Thyroid gland (tissue), 4 donors: ENCODE data around the gene DCP2. TPM values are rescaled to one million over a fixed set of nuclear protein-coding genes. Genes with fewer than 3 reads are reported as not detected.
A peak's percentile ranks its signal among the peaks of the same experiment; 100 is the strongest.

ENCODE experiments used
- DNase-seq, 2 donors: peaks; one replicate each; pipeline ENCODE4 v3.0.0-alpha.2; 2019
- H3K27ac ChIP-seq, 3 donors: fragments of 200-600 bp; sonication (generic); 1 replicate in 2 of 3; 2 replicates in 1 of 3; pipeline ENCODE4 v1.5.1; 2016 to 2019; ENCODE audit warnings: mild to moderate bottlenecking in 1 of 3, moderate library complexity in 1 of 3
- H3K27me3 ChIP-seq: fragments of 200-600 bp; sonication (generic); one replicate; pipeline ENCODE4 v1.5.1; 2019
- H3K36me3 ChIP-seq, 2 donors: fragments of 200-600 bp; sonication (generic); one replicate each; pipeline ENCODE4 v1.5.1; 2016 to 2019
- H3K4me1 ChIP-seq, 2 donors: fragments of 200-600 bp; sonication (generic); one replicate each; pipeline ENCODE4 v1.5.1; 2017 to 2019
- H3K4me3 ChIP-seq, 3 donors: fragments of 200-600 bp; sonication (generic); replicated peaks in 1 of 3; 1 replicate in 2 of 3; 2 replicates in 1 of 3; pipeline ENCODE4 v1.5.1; 2016; ENCODE audit warnings: mild to moderate bottlenecking in 1 of 3
- H3K9me3 ChIP-seq: fragments of 200-600 bp; sonication (generic); one replicate; pipeline ENCODE4 v1.5.1; 2017
- CTCF ChIP-seq, 6 experiments: fragments of 200-600 bp in 3 of 6; fragments of 450-650 bp in 3 of 6; sonication (generic) in 3 of 6; IDR thresholded peaks; one replicate each; pipeline ENCODE4 v1.5.1; 2016 to 2019; ENCODE audit warnings: antibody characterized with exemption in 6 of 6, mild to moderate bottlenecking in 2 of 6, inconsistent platforms in 1 of 6, moderate library complexity in 1 of 6
- POLR2A ChIP-seq, 2 donors: fragments of 450-650 bp; IDR thresholded peaks; one replicate each; pipeline ENCODE4 v1.6.1; 2017; ENCODE audit warnings: antibody characterized with exemption in 2 of 2, mild to moderate bottlenecking in 2 of 2, moderate library complexity in 1 of 2
- WGBS, 2 donors: methylation state at CpG; one replicate each; pipeline ENCODE4 v1.1.5; 2017; 5-methylcytosine and 5-hydroxymethylcytosine counted together
- intact Hi-C: fragments of 100-400 bp; cut with DNase I; formaldehyde crosslinking; loops from one replicate; pipeline ENCODE4 v1.15.1; 2023
- total RNA-seq, 4 donors: library from RNA; depleted of rRNA; stranded (reverse); fragments of >200 nt; gene quantifications; one replicate each; pipeline ENCODE4 v1.2.3, GENCODE V29; 2016

The DCP2 gene
- total RNA-seq, 4 donors from 2014 or later = 26.2 to 34.5 (median 27.5) TPM

DNA sequence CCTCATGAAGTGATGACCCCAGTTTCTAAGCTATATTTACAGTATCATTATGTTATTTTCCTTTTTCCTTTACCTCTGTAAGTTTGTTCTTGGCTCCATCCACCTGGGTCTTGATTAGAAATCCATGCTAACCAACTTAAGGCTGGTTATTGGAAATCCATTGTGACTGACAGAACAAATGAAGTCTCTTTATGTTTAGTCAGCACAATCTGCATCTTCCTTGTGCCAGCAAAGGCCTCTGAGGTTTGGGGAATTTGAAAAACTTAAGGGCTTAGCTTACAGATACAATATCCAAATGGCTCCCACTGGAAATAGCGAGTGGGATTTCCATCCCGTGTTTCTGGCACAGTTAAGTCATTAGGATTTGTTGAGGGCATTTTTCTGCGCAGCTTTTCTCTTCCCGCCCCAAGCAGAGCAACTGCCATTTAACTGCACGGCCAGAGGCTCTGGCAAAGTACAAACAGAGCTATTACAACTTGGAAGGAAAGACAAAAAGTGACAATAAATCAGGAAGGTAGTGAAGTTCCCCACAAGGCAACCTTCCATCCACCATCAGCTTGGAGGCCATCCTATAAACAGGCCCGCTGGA, 64.2 kb downstream of the DCP2 start:
- H3K27ac ChIP-seq = no peak overlapping the region
- H3K4me3 ChIP-seq = no peak overlapping the region
- intact Hi-C loops = no loop called here
- no peaks in the 10 kb centered on the region for H3K9me3 ChIP-seq
- no peak for DNase-seq
- TF ChIP-seq POLR2A (IDR thresholded peaks at IDR 0.05) (no peak), CTCF (IDR thresholded peaks at IDR 0.05) (no peak)
- no peaks in the 10 kb centered on the region for H3K36me3 ChIP-seq
- 92% methylated on average over 6 of the region's 6 CpGs for WGBS, 2 donors
- H3K4me1 ChIP-seq = peaks cover 20 to 37% of the 10 kb centered on the region in 2 donors
- H3K27me3 ChIP-seq = no peaks in the 10 kb centered on the region

GRCh38 chr5:113042491-113043243, 66.1 kb downstream of the DCP2 start:
- peak overlapping the region in 1 of 3 donors; percentile 48 for H3K27ac ChIP-seq
- TF ChIP-seq CTCF (IDR thresholded peaks at IDR 0.05) = no peak
- TF ChIP-seq POLR2A (IDR thresholded peaks at IDR 0.05) = no peak
- WGBS, 2 donors = 62% methylated on average over 4 of the region's 4 CpGs
- peaks cover 8 to 26% of the 10 kb centered on the region in 2 donors for H3K4me1 ChIP-seq
- intact Hi-C loops = no loop called here
- H3K4me3 ChIP-seq = no peak overlapping the region
- H3K36me3 ChIP-seq = no peaks in the 10 kb centered on the region
- DNase-seq = no peak
- no peaks in the 10 kb centered on the region for H3K9me3 ChIP-seq
- H3K27me3 ChIP-seq = no peaks in the 10 kb centered on the region

- peak; percentile 71 to 76 for DNase-seq
- H3K4me3 ChIP-seq = no peak overlapping the region
- intact Hi-C loops = no loop called here
- H3K36me3 ChIP-seq = no peaks in the 10 kb centered on the region
- WGBS, 2 donors = 34 to 39% methylated on average over 15 to 16 of the region's 16 CpGs
- H3K27ac ChIP-seq = peak overlapping the region in 2 of 3 donors; percentile 48
- TF ChIP-seq CTCF (IDR thresholded peaks at IDR 0.05) (peak in 3 of 6 experiments; percentile 37 to 41 (median 39)), POLR2A (IDR thresholded peaks at IDR 0.05) (no peak)
- H3K4me1 ChIP-seq = peaks cover 8 to 26% of the 10 kb centered on the region in 2 donors
- H3K9me3 ChIP-seq = no peaks in the 10 kb centered on the region
- no peaks in the 10 kb centered on the region for H3K27me3 ChIP-seq
Measured at GRCh38 chr5:113043491-113043931, 66.9 kb downstream of the DCP2 start.

DNA sequence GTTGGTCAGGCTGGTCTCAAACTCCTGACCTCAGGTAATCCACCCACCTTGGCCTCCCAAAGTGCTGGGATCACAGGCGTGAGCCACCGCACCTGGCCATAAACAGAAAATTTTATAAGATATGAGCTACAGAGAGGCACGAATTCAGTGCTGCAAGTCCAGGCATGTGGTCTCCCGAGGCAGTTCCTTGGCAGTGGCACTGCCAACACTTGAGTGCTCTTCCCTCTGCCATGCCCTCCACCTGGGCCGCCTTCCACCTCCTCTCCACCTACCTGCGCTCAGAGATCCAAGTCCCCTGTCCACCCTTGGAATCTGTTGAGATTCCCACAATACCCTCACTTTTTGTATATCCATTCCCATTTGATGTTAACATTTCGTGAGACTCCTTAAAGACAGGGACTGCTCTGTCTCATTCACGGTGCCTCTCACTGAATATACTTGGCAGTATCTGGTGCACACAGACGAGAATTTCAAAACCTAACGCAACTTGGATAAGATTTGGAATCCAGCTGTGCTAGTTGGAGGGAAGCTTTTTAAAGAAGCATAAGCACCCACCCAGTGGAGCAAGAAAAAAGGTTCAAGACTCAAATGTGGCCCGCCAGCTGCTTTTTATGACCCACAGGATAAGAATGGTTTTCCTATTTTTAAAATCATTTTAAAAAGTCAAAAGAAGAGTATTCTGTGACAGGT, 68.3 kb downstream of the DCP2 start:
- intact Hi-C loops = no loop called here
- Histone ChIP-seq H3K4me3 (no peak overlapping the region), H3K4me1 (peaks cover 8 to 20% of the 10 kb centered on the region in 2 donors), H3K9me3 (no peaks in the 10 kb centered on the region), H3K36me3 (no peaks in the 10 kb centered on the region), H3K27ac (no peak overlapping the region), H3K27me3 (no peaks in the 10 kb centered on the region)
- no peak for TF ChIP-seq CTCF (IDR thresholded peaks at IDR 0.05)
- TF ChIP-seq POLR2A (IDR thresholded peaks at IDR 0.05) = no peak
- 85 to 89% methylated on average over 11 of the region's 11 CpGs for WGBS, 2 donors
- peak in 1 of 2 donors; percentile 35 for DNase-seq
